Measurements from ENCODE around the gene FRMD4A.

GRCh38 chr10:13731799-13732198 is 598.9 kb downstream of the FRMD4A start:
- TF ChIP-seq POLR2AphosphoS5 (IDR thresholded peaks at IDR 0.05) (no peak), POLR2A (IDR thresholded peaks at IDR 0.05) (no peak), CTCF (IDR thresholded peaks at IDR 0.05) (no peak)

Measured in upper lobe of left lung (tissue), 4 donors.